ENCODE data around the gene TRIO.
"Not testable (repeated sequence)": the region's sequence is repeated elsewhere in the genome, so short reads cannot be mapped to it uniquely, and the experiment has no call there.

The TRIO gene

GRCh38 chr5:14522721-14523120, 379.6 kb downstream of the TRIO start:
- DNase-seq (ENCODE audit: low read depth in 1 of 2, low spot score in 1 of 2), result no peak

- DNase-seq (ENCODE audit: low read depth in 1 of 2, low spot score in 1 of 2), result no peak
These were observed 380.3 kb downstream of the TRIO start for GRCh38 chr5:14523243-14524034.

- DNase-seq (ENCODE audit: low read depth in 1 of 2, low spot score in 1 of 2), result no peak
These were observed 382.3 kb downstream of the TRIO start for GRCh38 chr5:14525397-14525796.

GRCh38 chr5:14526493-14526892, 383.4 kb downstream of the TRIO start:
- no peak for DNase-seq (ENCODE audit: low read depth in 1 of 2, low spot score in 1 of 2)

GRCh38 chr5:14528115-14528514, 385.0 kb downstream of the TRIO start:
- DNase-seq (ENCODE audit: low read depth in 1 of 2, low spot score in 1 of 2), result no peak

- no peak for DNase-seq (ENCODE audit: low read depth in 1 of 2, low spot score in 1 of 2)
These were observed 385.8 kb downstream of the TRIO start for GRCh38 chr5:14528926-14529325.

GRCh38 chr5:14531668-14532067, 388.5 kb downstream of the TRIO start:
- DNase-seq (ENCODE audit: low read depth in 1 of 2, low spot score in 1 of 2), result no peak

- no peak for DNase-seq (ENCODE audit: low read depth in 1 of 2, low spot score in 1 of 2)
These were observed 389.0 kb downstream of the TRIO start for GRCh38 chr5:14532180-14532579.

GRCh38 chr5:14534773-14535172, 391.6 kb downstream of the TRIO start:
- DNase-seq (ENCODE audit: low read depth in 1 of 2, low spot score in 1 of 2), result no peak

GRCh38 chr5:14545308-14545707, 402.2 kb downstream of the TRIO start:
- DNase-seq (ENCODE audit: low read depth in 1 of 2, low spot score in 1 of 2), result no peak

GRCh38 chr5:14545862-14546261, 402.7 kb downstream of the TRIO start:
- DNase-seq (ENCODE audit: low read depth in 1 of 2, low spot score in 1 of 2), result no peak

GRCh38 chr5:14547666-14548065, 404.5 kb downstream of the TRIO start:
- no peak for DNase-seq (ENCODE audit: low read depth in 1 of 2, low spot score in 1 of 2)

- DNase-seq (ENCODE audit: low read depth in 1 of 2, low spot score in 1 of 2), result no peak
These were observed 408.1 kb downstream of the TRIO start for GRCh38 chr5:14551211-14551610.

GRCh38 chr5:14552017-14552416, 408.9 kb downstream of the TRIO start:
- DNase-seq (ENCODE audit: low read depth in 1 of 2, low spot score in 1 of 2), result no peak

GRCh38 chr5:14554288-14554687, 411.1 kb downstream of the TRIO start:
- not testable (repeated sequence) for DNase-seq (ENCODE audit: low read depth in 1 of 2, low spot score in 1 of 2)

GRCh38 chr5:14556015-14556414, 412.9 kb downstream of the TRIO start:
- no peak for DNase-seq (ENCODE audit: low read depth in 1 of 2, low spot score in 1 of 2)

GRCh38 chr5:14557203-14557770, 414.1 kb downstream of the TRIO start:
- no peak for DNase-seq (ENCODE audit: low read depth in 1 of 2, low spot score in 1 of 2)

- no peak for DNase-seq (ENCODE audit: low read depth in 1 of 2, low spot score in 1 of 2)
These were observed 414.8 kb downstream of the TRIO start for GRCh38 chr5:14557791-14558415.
